ENCODE results near the gene YIPF1. TPM values are rescaled to one million over a fixed set of nuclear protein-coding genes. Genes with fewer than 3 reads are reported as not detected.

The YIPF1 gene
- total and polyA plus RNA-seq, 11 donors, result 8.7 to 29.5 (median 14.4) TPM

DNA sequence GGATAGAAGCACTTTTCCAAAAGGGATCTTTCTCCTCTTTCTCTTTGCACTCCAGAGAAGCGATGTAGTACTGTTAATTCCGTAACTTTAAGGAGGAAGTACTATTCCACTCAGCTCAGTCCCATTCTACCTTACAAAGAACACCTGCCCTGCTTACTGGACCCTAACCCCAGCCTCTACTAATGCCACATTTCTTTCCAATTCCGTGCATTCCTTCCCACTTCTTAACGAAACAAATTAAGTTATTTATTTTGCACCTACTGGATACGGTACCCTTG, 52.0 kb downstream of the YIPF1 start:
- Histone ChIP-seq H3K27ac (peak overlapping the region in 11 of 12 donors; percentile 90 to 99 (median 96)), H3K36me3 (no peaks in the 10 kb centered on the region), H3K9me3 (peaks cover 0 to 12% (median 9%) of the 10 kb centered on the region in 12 donors), H3K4me1 (peaks cover 0 to 18% (median 5%) of the 10 kb centered on the region in 12 donors), H3K27me3 (no peaks in the 10 kb centered on the region), H3K4me3 (peak overlapping the region; percentile 60 to 98 (median 84))
- ATAC-seq (no peak), DNase-seq (no peak)
- intact Hi-C loops (cut with DNase I), result loop anchor here in 3 of 10 donors (5.0 kb wide), 3 partner anchors 50 to 215 kb away; partner anchors contain the start of genes IFT25 (in 1 of the 3), LRRC42 (in 1 of the 3), TCEANC2 (in 1 of the 3) and TMEM59 (in 1 of the 3)
- no peak for TF ChIP-seq POLR2A (IDR thresholded peaks at IDR 0.05)
- TF ChIP-seq, protein P1, sequence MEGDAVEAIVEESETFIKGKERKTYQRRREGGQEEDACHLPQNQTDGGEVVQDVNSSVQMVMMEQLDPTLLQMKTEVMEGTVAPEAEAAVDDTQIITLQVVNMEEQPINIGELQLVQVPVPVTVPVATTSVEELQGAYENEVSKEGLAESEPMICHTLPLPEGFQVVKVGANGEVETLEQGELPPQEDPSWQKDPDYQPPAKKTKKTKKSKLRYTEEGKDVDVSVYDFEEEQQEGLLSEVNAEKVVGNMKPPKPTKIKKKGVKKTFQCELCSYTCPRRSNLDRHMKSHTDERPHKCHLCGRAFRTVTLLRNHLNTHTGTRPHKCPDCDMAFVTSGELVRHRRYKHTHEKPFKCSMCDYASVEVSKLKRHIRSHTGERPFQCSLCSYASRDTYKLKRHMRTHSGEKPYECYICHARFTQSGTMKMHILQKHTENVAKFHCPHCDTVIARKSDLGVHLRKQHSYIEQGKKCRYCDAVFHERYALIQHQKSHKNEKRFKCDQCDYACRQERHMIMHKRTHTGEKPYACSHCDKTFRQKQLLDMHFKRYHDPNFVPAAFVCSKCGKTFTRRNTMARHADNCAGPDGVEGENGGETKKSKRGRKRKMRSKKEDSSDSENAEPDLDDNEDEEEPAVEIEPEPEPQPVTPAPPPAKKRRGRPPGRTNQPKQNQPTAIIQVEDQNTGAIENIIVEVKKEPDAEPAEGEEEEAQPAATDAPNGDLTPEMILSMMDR (IDR thresholded peaks at IDR 0.05), result no peak
- 0 to 1% (median 0%) methylated on average over 5 of the region's 5 CpGs for WGBS, 4 donors

GRCh38 chr1:53835491-53835890, 54.1 kb downstream of the YIPF1 start:
- H3K4me3 ChIP-seq, result no peak overlapping the region
- H3K9me3 ChIP-seq, result no peaks in the 10 kb centered on the region
- H3K36me3 ChIP-seq, result peaks cover 0 to 10% (median 3%) of the 10 kb centered on the region in 9 donors
- WGBS, 4 donors, result 88 to 92% (median 89%) methylated on average over 2 of the region's 2 CpGs
- no peak for ATAC-seq
- H3K27me3 ChIP-seq, result no peaks in the 10 kb centered on the region
- H3K4me1 ChIP-seq, result peaks cover 0 to 18% (median 5%) of the 10 kb centered on the region in 12 donors
- intact Hi-C loops (cut with DNase I), result loop anchor here in 3 of 10 donors (5.0 kb wide), 3 partner anchors 52 to 217 kb away; partner anchors contain the start of genes IFT25 (in 1 of the 3), LRRC42 (in 1 of the 3), TCEANC2 (in 1 of the 3) and TMEM59 (in 1 of the 3)
- no peak for DNase-seq
- TF ChIP-seq POLR2A (IDR thresholded peaks at IDR 0.05), result no peak
- TF ChIP-seq, protein P1 (IDR thresholded peaks at IDR 0.05), result no peak
- no peak overlapping the region for H3K27ac ChIP-seq

DNA sequence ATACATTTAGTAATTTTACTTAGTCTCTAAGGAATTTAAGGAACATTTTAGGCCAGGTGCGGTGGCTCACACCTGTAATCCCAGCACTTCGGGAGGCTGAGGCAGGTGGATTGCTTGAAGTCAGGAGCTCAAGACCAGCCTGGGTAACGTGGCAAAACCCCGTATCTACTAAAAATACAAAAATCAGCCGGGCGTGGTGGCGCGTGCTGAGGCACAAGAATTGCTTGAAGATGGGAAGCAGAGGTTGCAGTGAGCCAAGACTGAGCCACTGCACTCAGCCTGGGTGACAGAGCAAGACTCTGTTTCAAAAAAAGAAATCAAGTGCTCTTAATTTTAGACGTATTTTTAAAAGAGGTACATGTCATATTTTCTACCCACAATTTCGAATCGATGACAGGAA, 54.8 kb downstream of the YIPF1 start:
- Histone ChIP-seq H3K27me3 (no peaks in the 10 kb centered on the region), H3K9me3 (no peaks in the 10 kb centered on the region), H3K4me1 (peaks cover 0 to 18% (median 5%) of the 10 kb centered on the region in 12 donors), H3K36me3 (peaks cover 0 to 15% (median 6%) of the 10 kb centered on the region in 9 donors), H3K4me3 (no peak overlapping the region), H3K27ac (no peak overlapping the region)
- no peak for DNase-seq
- 89 to 94% (median 93%) methylated on average over 11 of the region's 11 CpGs for WGBS, 4 donors
- ATAC-seq, result no peak
- intact Hi-C loops (cut with DNase I), result loop anchor here in 3 of 10 donors (5.0 kb wide), 3 partner anchors 53 to 218 kb away; partner anchors contain the start of genes IFT25 (in 1 of the 3), LRRC42 (in 1 of the 3), TCEANC2 (in 1 of the 3) and TMEM59 (in 1 of the 3)
- TF ChIP-seq POLR2A (IDR thresholded peaks at IDR 0.05), result no peak
- TF ChIP-seq, protein P1 (IDR thresholded peaks at IDR 0.05), result no peak

GRCh38 chr1:53833393-53833792, 56.2 kb downstream of the YIPF1 start:
- Histone ChIP-seq H3K36me3 (peaks cover 0 to 22% (median 6%) of the 10 kb centered on the region in 9 donors), H3K27me3 (no peaks in the 10 kb centered on the region), H3K4me3 (no peak overlapping the region), H3K27ac (no peak overlapping the region), H3K4me1 (peaks cover 0 to 12% (median 4%) of the 10 kb centered on the region in 12 donors), H3K9me3 (no peaks in the 10 kb centered on the region)
- WGBS, 4 donors, result 93 to 96% (median 94%) methylated on average over 4 of the region's 4 CpGs
- DNase-seq, result no peak
- no peak for ATAC-seq
- TF ChIP-seq, protein P1 (IDR thresholded peaks at IDR 0.05), result no peak
- TF ChIP-seq POLR2A (IDR thresholded peaks at IDR 0.05), result no peak
- intact Hi-C loops (cut with DNase I), result no loop called here

Measured in heart left ventricle (tissue), 16 donors.